Choroid plexus epithelial cell (primary cell): ENCODE results near the gene SHE.
"Not testable (repeated sequence)": the region's sequence is repeated elsewhere in the genome, so short reads cannot be mapped to it uniquely, and the experiment has no call there.

Experiments used
- DNase-seq: peaks from one replicate; pipeline ENCODE4 v3.0.0-alpha.2; 2010; ENCODE audit warnings: low read depth
- H3K4me3 ChIP-seq: 2 replicates; pipeline ENCODE4 v1.5.1; 2011; ENCODE audit warnings: low read depth, mild to moderate bottlenecking, control low read depth, low read length, moderate library complexity
- CTCF ChIP-seq: conservative IDR thresholded peaks from 2 replicates; pipeline ENCODE4 v1.5.1; 2011; ENCODE audit warnings: low read depth, mild to moderate bottlenecking, control low read depth, inconsistent platforms, low read length, moderate library complexity

The SHE gene

GRCh38 chr1:154489695-154490274 is 12.4 kb downstream of the SHE start:
- H3K4me3 ChIP-seq, result no peak overlapping the region
- DNase-seq, result no peak
- no peak for TF ChIP-seq CTCF

GRCh38 chr1:154488922-154489321 is 13.3 kb downstream of the SHE start:
- no peak for DNase-seq
- no peak overlapping the region for H3K4me3 ChIP-seq
- TF ChIP-seq CTCF, result no peak

- H3K4me3 ChIP-seq, DNase-seq: not testable (repeated sequence)
These were observed 15.5 kb downstream of the SHE start for GRCh38 chr1:154486756-154487155.

- TF ChIP-seq CTCF, result no peak
- no peak for DNase-seq
- H3K4me3 ChIP-seq, result no peak overlapping the region
These were observed 16.2 kb downstream of the SHE start for GRCh38 chr1:154485910-154486496.

- DNase-seq, result no peak
- no peak overlapping the region for H3K4me3 ChIP-seq
- no peak for TF ChIP-seq CTCF
These were observed 17.1 kb downstream of the SHE start for GRCh38 chr1:154485106-154485505.

- peak; percentile 83 for DNase-seq
- no peak for TF ChIP-seq CTCF
- H3K4me3 ChIP-seq, result no peak overlapping the region
These were observed 18.0 kb downstream of the SHE start for GRCh38 chr1:154483941-154484803.

GRCh38 chr1:154481053-154481452 is 21.2 kb downstream of the SHE start:
- no peak for DNase-seq
- no peak for TF ChIP-seq CTCF
- H3K4me3 ChIP-seq, result no peak overlapping the region
